ENCODE data around the gene SARS2. TPM values are rescaled to one million over a fixed set of nuclear protein-coding genes. Genes with fewer than 3 reads are reported as not detected.
A peak's percentile ranks its signal among the peaks of the same experiment; 100 is the strongest.
"Not testable (repeated sequence)": the region's sequence is repeated elsewhere in the genome, so short reads cannot be mapped to it uniquely, and the experiment has no call there.

Gene SARS2
- 24.1 TPM for polyA plus RNA-seq (ENCODE audit: insufficient read length)

GRCh38 chr19:38929929-38930775, at the start of gene SARS2:
TSS of gene SARS2 (minus strand) at chr19:38930763. CDS start at chr19:38930736, 27 bp downstream.
- DNase-seq (ENCODE audit: low read depth) = peak; percentile 74

GRCh38 chr19:38979812-38980211, 49.2 kb upstream of the SARS2 start:
- DNase-seq (ENCODE audit: low read depth) = no peak

GRCh38 chr19:38978326-38978689, 47.7 kb upstream of the SARS2 start:
- DNase-seq (ENCODE audit: low read depth) = no peak

GRCh38 chr19:38977445-38978325, 47.1 kb upstream of the SARS2 start:
- DNase-seq (ENCODE audit: low read depth) = no peak

GRCh38 chr19:38975861-38976271, 45.3 kb upstream of the SARS2 start:
- no peak for DNase-seq (ENCODE audit: low read depth)

- no peak for DNase-seq (ENCODE audit: low read depth)
Observed at GRCh38 chr19:38975214-38975860, 44.8 kb upstream of the SARS2 start, which contains the start of gene FBXO17. TSS of gene FBXO17 (minus strand) at chr19:38975742. CDS start at chr19:38950319, 25,423 bp downstream.

GRCh38 chr19:38974624-38975213, 44.2 kb upstream of the SARS2 start:
- no peak for DNase-seq (ENCODE audit: low read depth)

- DNase-seq (ENCODE audit: low read depth) = no peak
Observed at GRCh38 chr19:38971672-38972071, 41.1 kb upstream of the SARS2 start.

- no peak for DNase-seq (ENCODE audit: low read depth)
Observed at GRCh38 chr19:38970664-38971532, 40.3 kb upstream of the SARS2 start.

GRCh38 chr19:38966149-38966548, 35.6 kb upstream of the SARS2 start:
- not testable (repeated sequence) for DNase-seq (ENCODE audit: low read depth)

GRCh38 chr19:38964738-38965137, 34.2 kb upstream of the SARS2 start:
- no peak for DNase-seq (ENCODE audit: low read depth)

- DNase-seq (ENCODE audit: low read depth) = no peak
Observed at GRCh38 chr19:38959618-38960017, 29.1 kb upstream of the SARS2 start.

GRCh38 chr19:38958301-38958700, 27.7 kb upstream of the SARS2 start:
- no peak for DNase-seq (ENCODE audit: low read depth)

- DNase-seq (ENCODE audit: low read depth) = no peak
Observed at GRCh38 chr19:38956264-38956663, 25.7 kb upstream of the SARS2 start.

GRCh38 chr19:38953677-38954076, 23.1 kb upstream of the SARS2 start:
- no peak for DNase-seq (ENCODE audit: low read depth)

GRCh38 chr19:38952395-38953165, 22.0 kb upstream of the SARS2 start:
- DNase-seq (ENCODE audit: low read depth) = no peak

GRCh38 chr19:38951187-38951586, 20.6 kb upstream of the SARS2 start:
- no peak for DNase-seq (ENCODE audit: low read depth)

GRCh38 chr19:38949580-38950367, 19.2 kb upstream of the SARS2 start:
- DNase-seq (ENCODE audit: low read depth) = no peak

Measured in forelimb muscle (tissue), 1 donor.